ENCODE data around the gene LMBRD2. TPM values are rescaled to one million over a fixed set of nuclear protein-coding genes. Genes with fewer than 3 reads are reported as not detected.

Gene LMBRD2
- total RNA-seq (2014; rRNA removed; shearing (Covaris generic)) = 14.7 and 20.0 TPM in 2 replicates

DNA sequence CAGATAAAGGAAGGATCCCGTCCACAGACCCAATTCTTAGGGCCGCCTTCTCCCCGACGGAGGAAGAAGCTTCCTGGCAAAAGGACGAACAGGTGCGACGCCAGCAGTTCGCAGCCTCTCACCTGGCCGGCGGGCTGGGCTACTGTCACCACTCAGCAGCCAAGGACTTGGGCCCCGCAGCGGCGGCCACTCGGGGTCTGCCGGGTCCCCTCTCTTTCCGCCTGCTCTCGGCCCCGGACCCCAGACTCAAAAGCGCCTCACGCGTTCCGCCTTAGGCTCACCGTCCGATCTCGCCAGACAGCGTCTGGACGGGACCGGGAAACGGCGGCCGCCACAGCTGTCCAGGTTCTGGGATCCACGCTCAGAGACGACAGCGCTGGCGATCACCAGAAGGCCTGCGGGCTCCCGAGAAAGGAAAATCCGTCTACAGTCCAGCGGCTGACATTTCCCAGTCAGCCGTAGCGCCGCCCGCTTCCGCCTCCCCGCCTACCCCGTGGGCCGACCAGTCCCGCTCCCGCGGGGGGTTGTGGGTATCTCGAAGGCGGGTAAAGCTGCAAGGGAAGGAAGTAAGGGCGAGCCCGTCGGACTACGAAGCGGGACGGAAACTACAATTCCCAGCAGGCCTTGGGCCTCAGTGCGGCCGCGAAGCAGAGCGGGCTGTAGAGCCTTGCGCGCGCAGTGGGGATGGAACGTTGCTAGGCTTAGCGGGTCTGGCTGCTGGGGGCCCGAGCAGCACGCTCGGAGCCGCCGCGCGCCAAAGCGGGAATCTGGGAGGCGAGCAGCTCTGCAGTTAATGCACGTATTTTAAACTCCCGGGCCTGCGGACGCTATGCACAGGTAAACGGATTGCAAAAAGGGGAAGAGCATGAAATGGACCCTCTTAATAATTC lies at the start of gene LMBRD2, which contains the start of gene SKP2:
Gene LMBRD2 (minus strand): TSS at position 454 of the 890 bp plus-strand sequence. CDS start 8,538 bp downstream, outside the sequence.
Gene SKP2 (plus strand): TSS at position 678 of the 890 bp plus-strand sequence. CDS start 152 bp downstream, at position 830.

DNA sequence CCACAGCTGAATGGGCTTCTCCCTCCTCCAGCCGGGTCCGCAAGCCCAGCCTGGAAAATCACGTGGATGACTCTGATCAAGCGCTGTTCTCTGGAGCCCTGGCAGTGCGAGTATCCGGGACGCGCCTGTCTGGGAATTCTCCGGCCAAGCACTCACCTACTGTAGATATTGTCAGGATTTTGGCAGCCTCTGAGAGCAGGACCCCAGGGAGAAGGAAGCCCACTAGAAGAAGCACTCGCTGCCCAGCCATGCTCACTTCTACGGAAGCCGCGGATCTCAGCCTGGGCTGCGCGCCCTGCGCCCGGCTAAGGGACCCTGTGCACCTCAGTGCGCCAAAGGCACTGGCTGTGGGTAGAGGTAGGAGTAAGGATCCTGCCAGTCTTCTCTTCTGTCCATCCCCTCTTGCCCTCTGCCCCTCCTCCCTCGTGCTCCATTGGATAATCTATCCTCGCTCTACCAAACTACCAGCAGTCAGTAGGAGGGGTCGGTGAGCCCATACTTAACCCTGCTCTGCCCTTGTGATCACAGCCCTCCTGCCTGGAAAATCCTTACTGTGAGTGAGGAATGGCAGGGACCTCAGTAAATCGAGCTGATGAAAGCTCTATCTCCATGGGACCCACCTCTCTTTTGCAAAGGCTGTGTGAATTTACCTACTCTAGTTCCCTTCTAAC lies 85.0 kb downstream of the LMBRD2 start, which contains the start of gene UGT3A2:
Gene UGT3A2 (minus strand): TSS at position 343 of the 671 bp plus-strand sequence. CDS start 93 bp downstream, at position 250.

Small RNAs within 50 kb of the gene (small RNA-seq; reads per million reads assigned to genes)
- gene AC016612.1 (not detected), gene MIR580 (not detected), gene RNU6-1305P (not detected)

Other genes with a start within 250 kb of the LMBRD2 start
- gene CAPSL, start 213.3 kb downstream of the LMBRD2 start, total RNA-seq (2014; rRNA removed; shearing (Covaris generic)) = not detected in 2 replicates
- not detected in 2 replicates for gene UGT3A1, start 160.5 kb downstream of the LMBRD2 start, total RNA-seq (2014; rRNA removed; shearing (Covaris generic))
- 0.05 and 0.11 TPM in 2 replicates for gene UGT3A2, start 85.0 kb downstream of the LMBRD2 start, total RNA-seq (2014; rRNA removed; shearing (Covaris generic))
- 38.6 and 44.8 TPM in 2 replicates for gene SKP2, start 224 bp upstream of the LMBRD2 start, total RNA-seq (2014; rRNA removed; shearing (Covaris generic))
- gene NADK2, start 90.0 kb upstream of the LMBRD2 start, total RNA-seq (2014; rRNA removed; shearing (Covaris generic)) = 19.5 and 20.5 TPM in 2 replicates
- gene RANBP3L, start 150.0 kb upstream of the LMBRD2 start, total RNA-seq (2014; rRNA removed; shearing (Covaris generic)) = 0.03 TPM in 1 of 2 replicates, not detected in the other